Heart left ventricle (tissue), 16 donors: ENCODE data around the gene ACR. TPM values are rescaled to one million over a fixed set of nuclear protein-coding genes. Genes with fewer than 3 reads are reported as not detected.
"Not testable (repeated sequence)": the region's sequence is repeated elsewhere in the genome, so short reads cannot be mapped to it uniquely, and the experiment has no call there.

Experiments used
- ATAC-seq, 4 donors: fragments of 200-7000 bp; cut with Tn5 transposase; one replicate each; pipeline ENCODE4 v1.9.1; 2020 to 2022; ENCODE audit warnings: moderate library complexity in 4 of 4, mild to moderate bottlenecking in 3 of 4, moderate number of reproducible peaks in 1 of 4
- DNase-seq, 5 donors: peaks; one replicate each; pipeline ENCODE4 v3.0.0-alpha.2; 2020
- H3K27ac ChIP-seq, 12 donors: fragments of 200-600 bp; sonication (generic) in 4 of 12; one replicate each; pipeline versions ENCODE4 v1.5.0 to v1.8.0; 2016 to 2022; ENCODE audit warnings: mild to moderate bottlenecking in 2 of 12
- H3K27me3 ChIP-seq, 9 donors: fragments of 200-600 bp; sonication (generic) in 2 of 9; one replicate each; pipeline versions ENCODE4 v1.5.1 to v1.8.0; 2016 to 2022; ENCODE audit warnings: mild to moderate bottlenecking in 3 of 9
- H3K36me3 ChIP-seq, 9 donors: fragments of 200-600 bp; sonication (generic) in 2 of 9; one replicate each; pipeline versions ENCODE4 v1.5.0 to v1.8.0; 2018 to 2022; ENCODE audit warnings: mild to moderate bottlenecking in 2 of 9
- H3K4me1 ChIP-seq, 12 donors: fragments of 200-600 bp; sonication (generic) in 4 of 12; one replicate each; pipeline versions ENCODE4 v1.5.0 to v1.8.0; 2016 to 2022; ENCODE audit warnings: mild to moderate bottlenecking in 3 of 12
- H3K4me3 ChIP-seq, 12 donors: fragments of 200-600 bp; sonication (generic) in 4 of 12; one replicate each; pipeline versions ENCODE4 v1.5.0 to v1.8.0; 2017 to 2022; ENCODE audit warnings: mild to moderate bottlenecking in 9 of 12, moderate library complexity in 4 of 12
- H3K9me3 ChIP-seq, 12 donors: fragments of 200-600 bp; sonication (generic) in 4 of 12; one replicate each; pipeline versions ENCODE4 v1.5.0 to v1.8.0; 2016 to 2022; ENCODE audit warnings: mild to moderate bottlenecking in 1 of 12
- POLR2A ChIP-seq, 2 donors: fragments of 450-650 bp; IDR thresholded peaks; one replicate each; pipeline ENCODE4 v1.6.1; 2017; ENCODE audit warnings: antibody characterized with exemption in 2 of 2, mild to moderate bottlenecking in 2 of 2, moderate library complexity in 2 of 2
- WGBS, 4 donors: extraction: QIAGEN DNeasy Blood & Tissue Kit in 2 of 4; methylation state at CpG; one replicate each; pipeline versions ENCODE4 v1.1.5 to v1.1.7; 2013 to 2018; 5-methylcytosine and 5-hydroxymethylcytosine counted together
- intact Hi-C, 10 donors: fragments of 100-400 bp; cut with DNase I; formaldehyde crosslinking; loops; one replicate each; pipeline versions ENCODE4 v1.11.1 to v1.14.2; 2022
- polyA plus RNA-seq, 2 donors: library from polyadenylated mRNA; stranded (reverse); fragments of 200-250 nt; gene quantifications; one replicate each; pipeline ENCODE4 v1.2.3, GENCODE V29; 2013
- total RNA-seq, 9 donors: library from RNA; depleted of rRNA in 2 of 9; stranded (reverse); fragments of >200 nt in 2 of 9; fragmentation: NEBNext Ultra II Directional in 3 of 9; extraction: Animal tissue kit (Norgen Biotek cat#: 25700) in 3 of 9; gene quantifications; one replicate each; pipeline versions ENCODE4 v1.1.0 to v1.2.4, GENCODE V29; 2016 to 2023
- donor health status: ischemic (EF 13 %, LVEDD 7.1; RV severe dilation, severe dysfunction).
- donor health status: healthy with polysubstance abuse.
- donor health status: DM: no; HTN: yes; CAD: no.
- donor health status: DM: no; HTN: no; CAD: no.
- donor health status: ischemic (EF 25% LVEDD 6.9; RV normal size, moderate dysfunction).
- donor health status: ischemic (EF 25% LVEDD 5.7; RV mildly dilated, moderate dysfunction).
- donor health status: healthy.
- donor health status: DM: yes; HTN: yes; CAD: no.
- donor health status: ischemic (EF 35%, LVEDD 5.7; RV mildly dilated, moderate dysfunction).
- donor health status: nonischemic (EF 11% LVEDD 7.7; RV severe dilation, severe dysfunction).
- donor health status: DM: yes; HTN: yes; CAD: no.
- donor health status: PGD.
- donor health status: ischemic (EF 29% LVEDD 5.4; RV normal size, mild dysfunction).
- donor health status: nonischemic (EF 23%, LVEDD 6.1; RV moderate dilation, normal function).

Gene ACR
- total and polyA plus RNA-seq, 11 donors, result 0.12 to 1.2 (median 0.50) TPM; not detected in 2

- peak in 1 of 2 donors; percentile 82 for TF ChIP-seq POLR2A (IDR thresholded peaks at IDR 0.05)
- H3K27me3 ChIP-seq, H3K4me1 ChIP-seq, H3K9me3 ChIP-seq, intact Hi-C loops, H3K36me3 ChIP-seq: not testable (repeated sequence)
- Histone ChIP-seq H3K4me3 (peak within 1 kb of the TSS; percentile 32 to 65 (median 58)), H3K27ac (peak within 1 kb of the TSS in 4 of 12 donors; percentile 22 to 54 (median 37))
- ATAC-seq (peak; percentile 93 to 98 (median 98)), DNase-seq (peak; percentile 88 to 94 (median 90))
- WGBS, 4 donors, result 0 to 1% (median 0%) methylated on average over 6 to 61 of the region's 77 CpGs; no CpG with 5 or more reads in 1 of the 4 donors
These were observed 45.3 kb downstream of the ACR start, which contains the start of gene RABL2B for GRCh38 chr22:50783033-50783879. Gene RABL2B, minus strand, starts transcription at chr22:50783636. Its CDS starts 1,342 bp downstream, at chr22:50782294.

GRCh38 chr22:50783880-50784276, 45.9 kb downstream of the ACR start:
- H3K4me3 ChIP-seq, result peak overlapping the region; percentile 21 to 65 (median 58)
- H3K36me3 ChIP-seq, intact Hi-C loops, H3K9me3 ChIP-seq, H3K4me1 ChIP-seq, DNase-seq, H3K27me3 ChIP-seq: not testable (repeated sequence)
- peak overlapping the region in 4 of 12 donors; percentile 22 to 54 (median 37) for H3K27ac ChIP-seq
- 0 to 1% (median 0%) methylated on average over 7 to 11 of the region's 16 CpGs for WGBS, 4 donors
- ATAC-seq, result peak in 2 of 4 donors; percentile 26 to 35

- H3K27me3 ChIP-seq, H3K9me3 ChIP-seq, ATAC-seq, H3K27ac ChIP-seq, H3K36me3 ChIP-seq, intact Hi-C loops, H3K4me1 ChIP-seq, H3K4me3 ChIP-seq: not testable (repeated sequence)
- peak in 1 of 5 donors; percentile 8 for DNase-seq
- 81 to 89% (median 83%) methylated on average over 2 to 5 of the region's 5 CpGs for WGBS, 4 donors
These were observed 47.3 kb downstream of the ACR start for GRCh38 chr22:50785289-50785688.

- ATAC-seq, H3K27me3 ChIP-seq, intact Hi-C loops, H3K27ac ChIP-seq, DNase-seq, H3K36me3 ChIP-seq, H3K9me3 ChIP-seq, H3K4me1 ChIP-seq, H3K4me3 ChIP-seq: not testable (repeated sequence)
- WGBS, 4 donors, result 78 to 100% (median 89%) methylated on average over 1 to 4 of the region's 5 CpGs
These were observed 48.9 kb downstream of the ACR start for GRCh38 chr22:50786936-50787335.

Other genes starting within 250 kb of the ACR start
- 10 to 100 TPM; 20.9 to 46.5 (median 32.1) TPM for gene LMF2, start 230.5 kb upstream of the ACR start, total RNA-seq
- 10 to 100 TPM; 22.6 to 34.8 TPM for gene LMF2, start 230.5 kb upstream of the ACR start, polyA plus RNA-seq
- 10 to 100 TPM; 24.7 to 34.5 (median 27.9) TPM for gene NCAPH2, start 230.0 kb upstream of the ACR start, total RNA-seq
- gene NCAPH2, start 230.0 kb upstream of the ACR start, polyA plus RNA-seq, result 10 to 100 TPM; 33.9 to 43.3 TPM
- gene SCO2, start 212.6 kb upstream of the ACR start, total RNA-seq, result 1 to 10 TPM in 2 of 9 donors, under 1 TPM in 2, not detected in 5; 0.67 to 2.6 (median 0.94) TPM
- gene SCO2, start 212.6 kb upstream of the ACR start, polyA plus RNA-seq, result 1 to 10 TPM in 1 of 2 donors, not detected in 1; 2.0 TPM
- 100 to 1,000 TPM in 1 of 9 donors, 10 to 100 TPM in 6, 1 to 10 TPM in 2; 8.3 to 198 (median 21.7) TPM for gene TYMP, start 208.2 kb upstream of the ACR start, total RNA-seq
- 10 to 100 TPM; 11.8 to 45.1 TPM for gene TYMP, start 208.2 kb upstream of the ACR start, polyA plus RNA-seq
- gene KLHDC7B, start 192.3 kb upstream of the ACR start, total RNA-seq, result 1 to 10 TPM in 1 of 9 donors, under 1 TPM in 3, not detected in 5; 0.08 to 1.3 (median 0.14) TPM
- gene KLHDC7B, start 192.3 kb upstream of the ACR start, polyA plus RNA-seq, result under 1 TPM in 1 of 2 donors, not detected in 1; 0.08 TPM
- gene SYCE3, start 175.3 kb upstream of the ACR start, total RNA-seq, result not detected
- not detected for gene SYCE3, start 175.3 kb upstream of the ACR start, polyA plus RNA-seq
- 100 to 1,000 TPM; 115 to 467 (median 306) TPM for gene CPT1B, start 159.8 kb upstream of the ACR start, total RNA-seq
- gene CPT1B, start 159.8 kb upstream of the ACR start, polyA plus RNA-seq, result 100 to 1,000 TPM in 1 of 2 donors, 10 to 100 TPM in 1; 51.4 to 267 TPM
- 10 to 100 TPM; 23.3 to 54.6 (median 35.6) TPM for gene CHKB, start 155.4 kb upstream of the ACR start, total RNA-seq
- gene CHKB, start 155.4 kb upstream of the ACR start, polyA plus RNA-seq, result 10 to 100 TPM; 16.7 to 77.1 TPM
- gene MAPK8IP2, start 137.4 kb upstream of the ACR start, total RNA-seq, result under 1 TPM; 0.09 to 0.79 (median 0.25) TPM
- gene MAPK8IP2, start 137.4 kb upstream of the ACR start, polyA plus RNA-seq, result under 1 TPM; 0.23 to 0.35 TPM
- gene ARSA, start 110.1 kb upstream of the ACR start, total RNA-seq, result 10 to 100 TPM; 19.1 to 40.5 (median 27.2) TPM
- gene ARSA, start 110.1 kb upstream of the ACR start, polyA plus RNA-seq, result 10 to 100 TPM; 16.7 to 25.0 TPM
- gene SHANK3, start 65.4 kb upstream of the ACR start, total RNA-seq, result 10 to 100 TPM; 11.3 to 36.0 (median 21.9) TPM
- gene SHANK3, start 65.4 kb upstream of the ACR start, polyA plus RNA-seq, result 10 to 100 TPM; 14.9 to 23.2 TPM
- gene RABL2B, start 45.4 kb downstream of the ACR start, total RNA-seq, result 10 to 100 TPM in 1 of 9 donors, 1 to 10 TPM in 8; 3.8 to 12.7 (median 6.4) TPM
- gene RABL2B, start 45.4 kb downstream of the ACR start, polyA plus RNA-seq, result 1 to 10 TPM; 6.7 to 9.1 TPM